Stomach smooth muscle (tissue), 2 donors: ENCODE measurements around the gene PSKH1.

Source experiments
- H3K27ac ChIP-seq: one replicate; pipeline ENCODE4 v1.7.0; 2013; ENCODE audit warnings: mild to moderate bottlenecking, low read length, inconsistent platforms
- H3K27me3 ChIP-seq, 2 donors: one replicate each; pipeline ENCODE4 v1.7.0; 2013; ENCODE audit warnings: low read length in 2 of 2; ENCODE audit not compliant: insufficient read depth in 2 of 2, control insufficient read depth in 1 of 2
- H3K36me3 ChIP-seq, 2 donors: one replicate each; pipeline ENCODE4 v1.7.0; 2013; ENCODE audit warnings: low read length in 2 of 2; ENCODE audit not compliant: control insufficient read depth in 2 of 2, insufficient read depth in 2 of 2
- H3K4me1 ChIP-seq: one replicate; pipeline ENCODE4 v1.7.0; 2013; ENCODE audit warnings: low read length; ENCODE audit not compliant: control insufficient read depth, insufficient read depth
- H3K4me3 ChIP-seq, 2 donors: one replicate each; pipeline ENCODE4 v1.7.0; 2013; ENCODE audit warnings: low read length in 2 of 2
- H3K9ac ChIP-seq, 2 donors: one replicate each; pipeline ENCODE4 v1.7.0; 2013; ENCODE audit warnings: low read length in 2 of 2, mild to moderate bottlenecking in 1 of 2
- H3K9me3 ChIP-seq, 2 donors: one replicate each; pipeline ENCODE4 v1.7.0; 2013; ENCODE audit warnings: low read length in 2 of 2; ENCODE audit not compliant: control insufficient read depth in 2 of 2
- donor health status: healthy.
- donor health status: Pancreatic carcinoma.

Gene PSKH1

GRCh38 chr16:67924140-67924906 is 31.3 kb downstream of the PSKH1 start:
- Histone ChIP-seq H3K4me3 (no peak overlapping the region), H3K9ac (no peak overlapping the region), H3K4me1 (peaks cover 39% of the 10 kb centered on the region), H3K27ac (no peak overlapping the region), H3K36me3 (peaks cover 13 to 20% of the 10 kb centered on the region in 2 donors), H3K27me3 (no peaks in the 10 kb centered on the region), H3K9me3 (no peaks in the 10 kb centered on the region)

GRCh38 chr16:67926181-67926750 is 33.2 kb downstream of the PSKH1 start:
- Histone ChIP-seq H3K27me3 (no peaks in the 10 kb centered on the region), H3K36me3 (peaks cover 19 to 20% of the 10 kb centered on the region in 2 donors), H3K9ac (no peak overlapping the region), H3K9me3 (no peaks in the 10 kb centered on the region), H3K4me1 (peaks cover 33% of the 10 kb centered on the region), H3K27ac (peak overlapping the region; percentile 18), H3K4me3 (no peak overlapping the region)

- Histone ChIP-seq H3K4me1 (peaks cover 31% of the 10 kb centered on the region), H3K9me3 (no peaks in the 10 kb centered on the region), H3K4me3 (no peak overlapping the region), H3K36me3 (peaks cover 19 to 21% of the 10 kb centered on the region in 2 donors), H3K27ac (no peak overlapping the region), H3K27me3 (no peaks in the 10 kb centered on the region), H3K9ac (no peak overlapping the region)
Observed at GRCh38 chr16:67927131-67927941, 34.3 kb downstream of the PSKH1 start.

- Histone ChIP-seq H3K27ac (no peak overlapping the region), H3K9me3 (no peaks in the 10 kb centered on the region), H3K4me1 (peaks cover 25% of the 10 kb centered on the region), H3K9ac (no peak overlapping the region), H3K27me3 (no peaks in the 10 kb centered on the region), H3K36me3 (peaks cover 19 to 21% of the 10 kb centered on the region in 2 donors), H3K4me3 (no peak overlapping the region)
Observed at GRCh38 chr16:67928147-67928546, 35.1 kb downstream of the PSKH1 start.

- Histone ChIP-seq H3K9ac (no peak overlapping the region), H3K4me3 (no peak overlapping the region), H3K36me3 (peaks cover 16 to 20% of the 10 kb centered on the region in 2 donors), H3K27ac (no peak overlapping the region), H3K4me1 (peaks cover 20% of the 10 kb centered on the region), H3K27me3 (no peaks in the 10 kb centered on the region), H3K9me3 (no peaks in the 10 kb centered on the region)
Observed at GRCh38 chr16:67928561-67929364, 35.7 kb downstream of the PSKH1 start.

GRCh38 chr16:67930191-67930590 is 37.1 kb downstream of the PSKH1 start:
- H3K4me3 ChIP-seq = no peak overlapping the region
- H3K9ac ChIP-seq = no peak overlapping the region
- H3K36me3 ChIP-seq = peaks cover 16 to 21% of the 10 kb centered on the region in 2 donors
- H3K27ac ChIP-seq = no peak overlapping the region
- no peaks in the 10 kb centered on the region for H3K9me3 ChIP-seq
- peaks cover 24% of the 10 kb centered on the region for H3K4me1 ChIP-seq
- no peaks in the 10 kb centered on the region for H3K27me3 ChIP-seq

- H3K9me3 ChIP-seq = no peaks in the 10 kb centered on the region
- no peaks in the 10 kb centered on the region for H3K27me3 ChIP-seq
- H3K27ac ChIP-seq = no peak overlapping the region
- H3K4me1 ChIP-seq = peaks cover 29% of the 10 kb centered on the region
- no peak overlapping the region for H3K4me3 ChIP-seq
- peaks cover 16 to 21% of the 10 kb centered on the region in 2 donors for H3K36me3 ChIP-seq
- no peak overlapping the region for H3K9ac ChIP-seq
Observed at GRCh38 chr16:67930678-67931211, 37.7 kb downstream of the PSKH1 start.

GRCh38 chr16:67931712-67932461 is 38.8 kb downstream of the PSKH1 start, which contains the start of gene CTRL:
Gene CTRL, minus strand, starts transcription at chr16:67931862. Its CDS starts 10 bp downstream, at chr16:67931852.
- no peaks in the 10 kb centered on the region for H3K27me3 ChIP-seq
- H3K36me3 ChIP-seq = peaks cover 16 to 21% of the 10 kb centered on the region in 2 donors
- peaks cover 20% of the 10 kb centered on the region for H3K4me1 ChIP-seq
- H3K27ac ChIP-seq = no peak within 1 kb of the TSS
- H3K9ac ChIP-seq = no peak within 1 kb of the TSS
- H3K4me3 ChIP-seq = no peak within 1 kb of the TSS
- H3K9me3 ChIP-seq = no peaks in the 10 kb centered on the region

- peaks cover 15 to 20% of the 10 kb centered on the region in 2 donors for H3K36me3 ChIP-seq
- no peak overlapping the region for H3K9ac ChIP-seq
- H3K4me1 ChIP-seq = peaks cover 23% of the 10 kb centered on the region
- no peaks in the 10 kb centered on the region for H3K9me3 ChIP-seq
- no peak overlapping the region for H3K4me3 ChIP-seq
- H3K27ac ChIP-seq = no peak overlapping the region
- H3K27me3 ChIP-seq = no peaks in the 10 kb centered on the region
Observed at GRCh38 chr16:67932462-67932840, 39.4 kb downstream of the PSKH1 start.
